PFSK-1 (cell line): ENCODE measurements around the gene TPP1.

ENCODE experiments used
- FOXP2 ChIP-seq: optimal IDR thresholded peaks from 2 replicates; pipeline ENCODE3; 2011; ENCODE audit warnings: borderline replicate concordance, control low read depth, inconsistent platforms; ENCODE audit not compliant: insufficient read depth; ENCODE audit errors: extremely low read length, extremely low read depth
- POLR2AphosphoS5 ChIP-seq: IDR thresholded peaks from 2 replicates; pipeline ENCODE4 v1.6.1; 2012; ENCODE audit warnings: low read depth, mild to moderate bottlenecking, control low read depth, low read length, moderate library complexity
- SIN3A ChIP-seq: IDR thresholded peaks from 2 replicates; pipeline ENCODE4 v1.6.1; 2012; ENCODE audit warnings: mild to moderate bottlenecking, low read length, moderate library complexity, borderline replicate concordance; ENCODE audit not compliant: insufficient read depth
- TAF1 ChIP-seq: IDR thresholded peaks from 2 replicates; pipeline ENCODE4 v1.6.1; 2012; ENCODE audit warnings: low read length, control low read depth, borderline replicate concordance; ENCODE audit not compliant: insufficient read depth
- TF ChIP-seq, protein P1 (sequence below), 2 experiments: IDR thresholded peaks; 2 replicates each; pipeline versions ENCODE4 v1.6.1 to v1.8.0; 2011 to 2012; ENCODE audit warnings: low read depth in 2 of 2, low read length in 2 of 2, control low read depth in 1 of 2, inconsistent platforms in 1 of 2, mild to moderate bottlenecking in 1 of 2, moderate library complexity in 1 of 2; ENCODE audit not compliant: insufficient read depth in 1 of 2

Gene TPP1

DNA sequence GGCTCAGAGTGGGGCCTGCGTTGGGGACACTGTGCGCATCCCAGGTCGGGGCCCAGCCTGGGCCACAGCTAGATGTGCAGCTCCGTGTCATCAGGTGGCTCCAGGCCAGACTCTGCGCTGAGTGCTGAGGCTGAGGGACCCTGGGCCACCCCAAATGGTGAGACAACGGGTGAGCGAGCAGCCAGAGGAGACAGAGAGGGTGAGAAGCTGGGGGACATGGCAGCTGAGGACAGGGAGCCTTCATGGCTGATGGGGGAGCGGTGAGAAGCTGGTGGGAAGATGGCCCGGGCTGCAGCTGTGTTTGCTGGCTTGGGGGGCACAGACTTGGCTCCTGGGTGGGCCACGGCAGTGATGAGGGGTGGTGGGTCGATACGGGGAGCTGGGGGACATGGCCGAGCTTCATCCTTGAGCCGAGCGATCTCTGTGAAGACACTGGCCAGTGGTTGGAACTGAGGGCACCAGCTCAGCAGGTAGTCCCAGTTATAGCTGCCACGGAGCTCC is 2.5 kb upstream of the TPP1 start:
- TF ChIP-seq, protein P1, sequence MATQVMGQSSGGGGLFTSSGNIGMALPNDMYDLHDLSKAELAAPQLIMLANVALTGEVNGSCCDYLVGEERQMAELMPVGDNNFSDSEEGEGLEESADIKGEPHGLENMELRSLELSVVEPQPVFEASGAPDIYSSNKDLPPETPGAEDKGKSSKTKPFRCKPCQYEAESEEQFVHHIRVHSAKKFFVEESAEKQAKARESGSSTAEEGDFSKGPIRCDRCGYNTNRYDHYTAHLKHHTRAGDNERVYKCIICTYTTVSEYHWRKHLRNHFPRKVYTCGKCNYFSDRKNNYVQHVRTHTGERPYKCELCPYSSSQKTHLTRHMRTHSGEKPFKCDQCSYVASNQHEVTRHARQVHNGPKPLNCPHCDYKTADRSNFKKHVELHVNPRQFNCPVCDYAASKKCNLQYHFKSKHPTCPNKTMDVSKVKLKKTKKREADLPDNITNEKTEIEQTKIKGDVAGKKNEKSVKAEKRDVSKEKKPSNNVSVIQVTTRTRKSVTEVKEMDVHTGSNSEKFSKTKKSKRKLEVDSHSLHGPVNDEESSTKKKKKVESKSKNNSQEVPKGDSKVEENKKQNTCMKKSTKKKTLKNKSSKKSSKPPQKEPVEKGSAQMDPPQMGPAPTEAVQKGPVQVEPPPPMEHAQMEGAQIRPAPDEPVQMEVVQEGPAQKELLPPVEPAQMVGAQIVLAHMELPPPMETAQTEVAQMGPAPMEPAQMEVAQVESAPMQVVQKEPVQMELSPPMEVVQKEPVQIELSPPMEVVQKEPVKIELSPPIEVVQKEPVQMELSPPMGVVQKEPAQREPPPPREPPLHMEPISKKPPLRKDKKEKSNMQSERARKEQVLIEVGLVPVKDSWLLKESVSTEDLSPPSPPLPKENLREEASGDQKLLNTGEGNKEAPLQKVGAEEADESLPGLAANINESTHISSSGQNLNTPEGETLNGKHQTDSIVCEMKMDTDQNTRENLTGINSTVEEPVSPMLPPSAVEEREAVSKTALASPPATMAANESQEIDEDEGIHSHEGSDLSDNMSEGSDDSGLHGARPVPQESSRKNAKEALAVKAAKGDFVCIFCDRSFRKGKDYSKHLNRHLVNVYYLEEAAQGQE (IDR thresholded peaks at IDR 0.05; ENCODE audit: insufficient read depth in 1 of 2, low read depth in 2 of 2, low read length in 2 of 2) = no peak
- TF ChIP-seq TAF1 (no peak), POLR2AphosphoS5 (no peak), SIN3A (no peak), FOXP2 (no peak)

DNA sequence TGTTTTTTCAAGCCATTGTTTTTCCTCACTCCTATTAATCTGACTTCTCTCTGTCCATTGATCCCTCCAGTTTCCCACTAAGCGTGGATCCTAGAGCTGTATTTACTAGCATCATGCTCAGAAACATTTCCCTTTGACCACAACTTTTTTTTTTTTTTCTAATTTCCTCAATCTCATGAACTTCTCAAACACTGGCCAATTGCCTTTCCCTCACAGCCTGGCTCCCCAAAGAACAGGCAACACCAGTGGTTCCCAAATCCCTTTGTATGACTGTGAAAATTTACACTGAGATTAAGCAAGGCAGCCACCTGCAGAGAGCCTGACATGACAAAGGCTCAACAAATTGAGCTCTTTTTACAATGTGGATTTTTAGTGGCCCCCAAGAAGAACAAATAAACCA is 1.4 kb upstream of the TPP1 start:
- no peak for TF ChIP-seq TAF1
- no peak for TF ChIP-seq FOXP2
- TF ChIP-seq SIN3A = no peak
- TF ChIP-seq, protein P1 (IDR thresholded peaks at IDR 0.05; ENCODE audit: insufficient read depth in 1 of 2, low read depth in 2 of 2, low read length in 2 of 2) = no peak
- TF ChIP-seq POLR2AphosphoS5 = no peak

DNA sequence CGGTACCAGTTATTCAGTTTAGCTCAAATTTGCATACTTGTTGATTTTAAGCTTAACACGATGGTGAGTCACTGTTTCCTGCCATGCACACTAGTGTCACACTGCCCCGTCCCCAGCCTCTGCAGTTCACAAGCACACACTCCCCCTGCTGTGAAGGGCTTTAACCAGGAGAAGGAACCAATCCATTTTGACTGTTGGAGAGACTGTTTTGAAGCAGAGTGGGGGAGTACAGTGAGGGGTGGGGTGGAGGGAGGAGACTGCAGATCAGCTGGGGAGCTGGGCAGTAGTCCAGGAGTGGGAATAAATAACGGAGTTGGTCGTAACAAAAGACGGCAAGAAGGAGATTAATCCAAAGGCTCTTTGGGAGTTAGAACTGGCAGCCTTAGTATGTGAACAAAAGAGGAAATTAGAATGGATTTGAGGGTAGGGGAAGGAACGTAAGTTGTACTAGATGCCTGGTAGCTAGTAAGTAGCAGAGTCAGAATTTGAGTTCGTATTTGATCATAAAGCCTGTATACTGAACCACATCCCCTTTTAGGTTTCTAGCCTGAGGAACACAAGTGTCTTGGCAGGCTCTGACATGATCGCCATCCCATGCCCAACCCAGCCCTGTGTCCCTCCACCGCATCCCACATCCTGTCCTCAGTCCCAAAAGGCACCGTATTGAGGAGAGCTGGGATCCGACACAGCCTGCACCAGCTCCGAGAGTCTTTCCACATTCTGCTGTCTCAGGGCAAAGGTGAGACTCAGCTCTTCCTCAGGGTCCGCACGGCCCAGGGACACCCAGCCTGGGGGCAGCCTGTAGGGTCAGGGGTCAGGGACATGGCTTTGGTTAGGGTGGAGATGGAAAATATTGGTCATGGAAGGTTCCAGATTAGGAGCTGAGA is 862 bp downstream of the TPP1 start:
- peak; percentile 96; the same call in 1 of the 2 replicates for TF ChIP-seq SIN3A
- TF ChIP-seq POLR2AphosphoS5 = no peak
- TF ChIP-seq TAF1 = peak; percentile 34; the same call in 1 of the 2 replicates
- no peak for TF ChIP-seq FOXP2

- TF ChIP-seq SIN3A (no peak), TAF1 (no peak), POLR2AphosphoS5 (no peak), FOXP2 (no peak)
- TF ChIP-seq, protein P1 (IDR thresholded peaks at IDR 0.05; ENCODE audit: insufficient read depth in 1 of 2, low read depth in 2 of 2, low read length in 2 of 2) = no peak
Observed at GRCh38 chr11:6617315-6617781, 1.9 kb downstream of the TPP1 start.

GRCh38 chr11:6616596-6617250 is 2.5 kb downstream of the TPP1 start:
- TF ChIP-seq POLR2AphosphoS5 (no peak), SIN3A (no peak), TAF1 (no peak), FOXP2 (no peak)
- TF ChIP-seq, protein P1 (IDR thresholded peaks at IDR 0.05; ENCODE audit: insufficient read depth in 1 of 2, low read depth in 2 of 2, low read length in 2 of 2) = no peak
